Measurements from ENCODE around the gene CHCHD10.

DNA sequence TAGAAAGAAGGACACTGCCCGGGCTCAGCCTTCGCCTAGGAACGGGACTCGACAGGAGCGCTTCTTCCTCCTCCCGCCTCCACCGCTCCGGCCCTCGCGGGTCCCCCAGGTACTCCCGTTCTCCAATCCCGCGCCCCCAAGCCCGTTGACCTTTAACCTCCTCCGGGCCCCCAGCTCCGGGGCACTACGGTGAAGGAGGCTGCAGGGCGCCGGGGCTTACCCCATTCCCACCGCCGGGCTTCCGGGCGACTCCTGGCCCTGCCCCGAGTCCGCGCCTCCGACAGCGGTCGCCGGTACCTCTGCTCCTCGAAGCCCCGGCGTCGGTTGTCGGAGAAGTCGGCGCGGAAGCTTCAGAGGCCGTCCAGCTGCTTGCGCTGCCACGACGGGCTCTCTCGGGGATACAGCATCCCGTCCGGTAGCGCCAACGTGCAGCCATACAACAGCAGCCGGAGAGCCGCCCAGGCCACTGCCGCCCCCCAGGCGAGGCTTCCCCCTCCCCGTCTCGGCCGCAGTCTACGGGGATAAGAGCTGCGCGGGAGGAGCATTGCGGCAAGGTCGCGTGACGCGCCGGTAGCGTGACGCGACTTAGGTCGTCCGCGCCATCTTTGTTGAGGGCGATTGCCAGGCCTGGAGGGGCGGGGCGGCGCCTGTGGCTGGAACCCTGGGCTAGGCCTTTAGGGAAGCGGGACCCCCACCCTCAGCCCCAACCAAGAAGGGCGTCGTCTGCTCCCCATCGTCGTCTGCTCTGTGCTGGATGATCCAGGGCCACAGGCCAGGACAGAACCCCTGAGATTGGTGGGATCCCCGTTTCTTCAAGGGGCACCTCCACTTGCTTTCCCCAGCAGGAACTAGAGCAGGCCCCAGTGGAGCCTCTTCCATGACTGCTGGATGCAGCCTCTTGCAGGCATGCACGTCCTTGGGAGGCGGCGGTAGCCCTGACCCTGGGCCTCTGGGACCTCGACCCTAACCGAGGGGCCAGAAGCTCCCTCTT is 50.7 kb downstream of the CHCHD10 start:
- TF ChIP-seq JUND (IDR thresholded peaks at IDR 0.05) (no peak), POLR2AphosphoS5 (IDR thresholded peaks at IDR 0.05; ENCODE audit: low read depth, low read length) (peak; percentile 87)
- TF ChIP-seq, protein P1, sequence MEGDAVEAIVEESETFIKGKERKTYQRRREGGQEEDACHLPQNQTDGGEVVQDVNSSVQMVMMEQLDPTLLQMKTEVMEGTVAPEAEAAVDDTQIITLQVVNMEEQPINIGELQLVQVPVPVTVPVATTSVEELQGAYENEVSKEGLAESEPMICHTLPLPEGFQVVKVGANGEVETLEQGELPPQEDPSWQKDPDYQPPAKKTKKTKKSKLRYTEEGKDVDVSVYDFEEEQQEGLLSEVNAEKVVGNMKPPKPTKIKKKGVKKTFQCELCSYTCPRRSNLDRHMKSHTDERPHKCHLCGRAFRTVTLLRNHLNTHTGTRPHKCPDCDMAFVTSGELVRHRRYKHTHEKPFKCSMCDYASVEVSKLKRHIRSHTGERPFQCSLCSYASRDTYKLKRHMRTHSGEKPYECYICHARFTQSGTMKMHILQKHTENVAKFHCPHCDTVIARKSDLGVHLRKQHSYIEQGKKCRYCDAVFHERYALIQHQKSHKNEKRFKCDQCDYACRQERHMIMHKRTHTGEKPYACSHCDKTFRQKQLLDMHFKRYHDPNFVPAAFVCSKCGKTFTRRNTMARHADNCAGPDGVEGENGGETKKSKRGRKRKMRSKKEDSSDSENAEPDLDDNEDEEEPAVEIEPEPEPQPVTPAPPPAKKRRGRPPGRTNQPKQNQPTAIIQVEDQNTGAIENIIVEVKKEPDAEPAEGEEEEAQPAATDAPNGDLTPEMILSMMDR (IDR thresholded peaks at IDR 0.05), result no peak
